Testis (tissue), 2 donors: ENCODE data around the gene SPATA7.

ENCODE experiments used
- CTCF ChIP-seq, 3 experiments: fragments of 450-650 bp in 2 of 3; fragments of 200-600 bp in 1 of 3; sonication (generic) in 1 of 3; IDR thresholded peaks; one replicate each; pipeline ENCODE4 v1.5.1; 2016 to 2019; ENCODE audit warnings: antibody characterized with exemption in 3 of 3, mild to moderate bottlenecking in 2 of 3, moderate library complexity in 1 of 3
- POLR2A ChIP-seq: fragments of 450-650 bp; IDR thresholded peaks from one replicate; pipeline ENCODE4 v1.6.1; 2017; ENCODE audit warnings: antibody characterized with exemption, mild to moderate bottlenecking, moderate library complexity

GRCh38 chr14:88342980-88343379 is 42.5 kb upstream of the SPATA7 start:
- TF ChIP-seq CTCF (IDR thresholded peaks at IDR 0.05) (no peak), POLR2A (no peak)
